Measurements from ENCODE around the gene PLA2G6.

The PLA2G6 gene

GRCh38 chr22:38214302-38215056, 32.8 kb upstream of the PLA2G6 start:
- DNase-seq (ENCODE audit: low spot score), result peak; percentile 80

- DNase-seq (ENCODE audit: low spot score), result no peak
These were observed 32.3 kb upstream of the PLA2G6 start for GRCh38 chr22:38213990-38214301.

- DNase-seq (ENCODE audit: low spot score), result no peak
These were observed 31.8 kb upstream of the PLA2G6 start for GRCh38 chr22:38213319-38213989.

GRCh38 chr22:38212442-38212841, 30.8 kb upstream of the PLA2G6 start:
- DNase-seq (ENCODE audit: low spot score), result no peak

- no peak for DNase-seq (ENCODE audit: low spot score)
These were observed 29.9 kb upstream of the PLA2G6 start for GRCh38 chr22:38211556-38211955.

- no peak for DNase-seq (ENCODE audit: low spot score)
These were observed 26.9 kb upstream of the PLA2G6 start for GRCh38 chr22:38208551-38208968.

- peak; percentile 45 for DNase-seq (ENCODE audit: low spot score)
These were observed 26.3 kb upstream of the PLA2G6 start for GRCh38 chr22:38207898-38208432.

- DNase-seq (ENCODE audit: low spot score), result peak; percentile 88
These were observed 23.9 kb upstream of the PLA2G6 start for GRCh38 chr22:38205261-38206128.

GRCh38 chr22:38204784-38205183, 23.2 kb upstream of the PLA2G6 start:
- no peak for DNase-seq (ENCODE audit: low spot score)

- DNase-seq (ENCODE audit: low spot score), result no peak
These were observed 22.4 kb upstream of the PLA2G6 start for GRCh38 chr22:38203855-38204514.

GRCh38 chr22:38203090-38203810, 21.6 kb upstream of the PLA2G6 start:
- DNase-seq (ENCODE audit: low spot score), result no peak

GRCh38 chr22:38202437-38203089, 20.9 kb upstream of the PLA2G6 start:
- peak; percentile 88 for DNase-seq (ENCODE audit: low spot score)

- DNase-seq (ENCODE audit: low spot score), result peak; percentile 95
These were observed 20.2 kb upstream of the PLA2G6 start, which contains the start of gene MAFF for GRCh38 chr22:38201711-38202436. Gene MAFF (plus strand): TSS chr22:38201994. CDS start chr22:38213854, 11,860 bp downstream.

- DNase-seq (ENCODE audit: low spot score), result no peak
These were observed 19.7 kb upstream of the PLA2G6 start for GRCh38 chr22:38201371-38201710.

GRCh38 chr22:38199826-38200559, 18.4 kb upstream of the PLA2G6 start:
- no peak for DNase-seq (ENCODE audit: low spot score)

GRCh38 chr22:38196791-38197419, 15.3 kb upstream of the PLA2G6 start:
- no peak for DNase-seq (ENCODE audit: low spot score)

- DNase-seq (ENCODE audit: low spot score), result no peak
These were observed 11.9 kb upstream of the PLA2G6 start for GRCh38 chr22:38193580-38193979.

- no peak for DNase-seq (ENCODE audit: low spot score)
These were observed 10.8 kb upstream of the PLA2G6 start for GRCh38 chr22:38192475-38192863.
